DMS153 (cell line): ENCODE data around the gene KRT15.
A peak's percentile ranks its signal among the peaks of the same experiment; 100 is the strongest.

Experiments used
- DNase-seq: peaks from one replicate; lab custom pipeline; 2025; lab: John Stamatoyannopoulos, UW

The KRT15 gene

GRCh38 chr17:41504246-41504977 lies 14.3 kb downstream of the KRT15 start:
- DNase-seq = peak; percentile 60

GRCh38 chr17:41503202-41503601 lies 15.5 kb downstream of the KRT15 start:
- no peak for DNase-seq

- DNase-seq = no peak
Observed at GRCh38 chr17:41500131-41500911, 18.4 kb downstream of the KRT15 start.

- no peak for DNase-seq
Observed at GRCh38 chr17:41499714-41500113, 19.0 kb downstream of the KRT15 start.

- no peak for DNase-seq
Observed at GRCh38 chr17:41498276-41498675, 20.4 kb downstream of the KRT15 start.

- peak; percentile 90 for DNase-seq
Observed at GRCh38 chr17:41496803-41497484, 21.7 kb downstream of the KRT15 start.

- DNase-seq = no peak
Observed at GRCh38 chr17:41494524-41494923, 24.2 kb downstream of the KRT15 start.

GRCh38 chr17:41492771-41493170 lies 25.9 kb downstream of the KRT15 start:
- DNase-seq = peak; percentile 56

GRCh38 chr17:41492351-41492750 lies 26.3 kb downstream of the KRT15 start:
- DNase-seq = no peak

GRCh38 chr17:41491476-41491875 lies 27.2 kb downstream of the KRT15 start:
- DNase-seq = no peak

- peak; percentile 37 for DNase-seq
Observed at GRCh38 chr17:41490000-41490990, 28.4 kb downstream of the KRT15 start.

- no peak for DNase-seq
Observed at GRCh38 chr17:41489531-41489930, 29.2 kb downstream of the KRT15 start, which contains the start of gene KRT36. KRT36 (minus strand) TSS chr17:41489910; CDS start chr17:41489864, 46 bp downstream.

- no peak for DNase-seq
Observed at GRCh38 chr17:41486809-41487530, 31.7 kb downstream of the KRT15 start.

GRCh38 chr17:41486316-41486715 lies 32.4 kb downstream of the KRT15 start:
- no peak for DNase-seq

GRCh38 chr17:41484920-41485904 lies 33.5 kb downstream of the KRT15 start:
- DNase-seq = no peak

GRCh38 chr17:41483991-41484826 lies 34.5 kb downstream of the KRT15 start:
- no peak for DNase-seq

GRCh38 chr17:41483531-41483930 lies 35.2 kb downstream of the KRT15 start:
- no peak for DNase-seq

- DNase-seq = no peak
Observed at GRCh38 chr17:41481036-41481435, 37.7 kb downstream of the KRT15 start, which contains the start of gene KRT35. KRT35 (minus strand) TSS chr17:41481151; CDS start chr17:41481097, 54 bp downstream.
